ENCODE measurements around the gene RAB3IP. TPM values are rescaled to one million over a fixed set of nuclear protein-coding genes. Genes with fewer than 3 reads are reported as not detected.
A peak's percentile ranks its signal among the peaks of the same experiment; 100 is the strongest.

RAB3IP gene
- total RNA-seq, 6 donors from 2014 or later = 24.1 to 99.5 (median 34.2) TPM

DNA sequence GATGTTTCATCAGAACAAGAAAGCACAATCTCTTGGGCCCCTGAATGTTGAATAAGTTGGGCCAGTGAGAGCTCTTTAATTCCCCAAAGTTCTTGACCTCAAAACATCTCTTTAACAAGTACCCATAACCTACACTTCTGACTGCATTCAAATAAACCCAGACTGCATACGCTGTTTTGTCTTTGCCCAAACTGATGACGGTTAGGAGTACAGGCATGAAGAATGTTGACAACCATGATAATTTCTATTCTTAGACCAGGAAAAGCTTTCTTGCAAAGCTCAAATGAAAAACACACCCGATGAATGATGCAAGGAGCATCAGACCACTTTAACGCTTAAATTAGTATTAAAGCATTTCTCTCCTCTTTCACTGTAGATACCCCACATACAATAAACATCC is 11.7 kb upstream of the RAB3IP start:
- no peak for DNase-seq
- no peak for ATAC-seq (ENCODE audit: low FRiP score in 2 of 2)
- Histone ChIP-seq H3K4me3 (no peak overlapping the region), H3K4me1 (no peaks in the 10 kb centered on the region), H3K27me3 (no peaks in the 10 kb centered on the region), H3K9me3 (no peaks in the 10 kb centered on the region), H3K36me3 (no peaks in the 10 kb centered on the region), H3K27ac (no peak overlapping the region)
- 80 to 83% methylated on average over 4 of the region's 4 CpGs for WGBS, 2 donors
- TF ChIP-seq EP300 (IDR thresholded peaks at IDR 0.05) (no peak), POLR2AphosphoS5 (IDR thresholded peaks at IDR 0.05) (no peak), POLR2A (IDR thresholded peaks at IDR 0.05) (no peak)
- TF ChIP-seq, protein P1, sequence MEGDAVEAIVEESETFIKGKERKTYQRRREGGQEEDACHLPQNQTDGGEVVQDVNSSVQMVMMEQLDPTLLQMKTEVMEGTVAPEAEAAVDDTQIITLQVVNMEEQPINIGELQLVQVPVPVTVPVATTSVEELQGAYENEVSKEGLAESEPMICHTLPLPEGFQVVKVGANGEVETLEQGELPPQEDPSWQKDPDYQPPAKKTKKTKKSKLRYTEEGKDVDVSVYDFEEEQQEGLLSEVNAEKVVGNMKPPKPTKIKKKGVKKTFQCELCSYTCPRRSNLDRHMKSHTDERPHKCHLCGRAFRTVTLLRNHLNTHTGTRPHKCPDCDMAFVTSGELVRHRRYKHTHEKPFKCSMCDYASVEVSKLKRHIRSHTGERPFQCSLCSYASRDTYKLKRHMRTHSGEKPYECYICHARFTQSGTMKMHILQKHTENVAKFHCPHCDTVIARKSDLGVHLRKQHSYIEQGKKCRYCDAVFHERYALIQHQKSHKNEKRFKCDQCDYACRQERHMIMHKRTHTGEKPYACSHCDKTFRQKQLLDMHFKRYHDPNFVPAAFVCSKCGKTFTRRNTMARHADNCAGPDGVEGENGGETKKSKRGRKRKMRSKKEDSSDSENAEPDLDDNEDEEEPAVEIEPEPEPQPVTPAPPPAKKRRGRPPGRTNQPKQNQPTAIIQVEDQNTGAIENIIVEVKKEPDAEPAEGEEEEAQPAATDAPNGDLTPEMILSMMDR (IDR thresholded peaks at IDR 0.05) = no peak

DNA sequence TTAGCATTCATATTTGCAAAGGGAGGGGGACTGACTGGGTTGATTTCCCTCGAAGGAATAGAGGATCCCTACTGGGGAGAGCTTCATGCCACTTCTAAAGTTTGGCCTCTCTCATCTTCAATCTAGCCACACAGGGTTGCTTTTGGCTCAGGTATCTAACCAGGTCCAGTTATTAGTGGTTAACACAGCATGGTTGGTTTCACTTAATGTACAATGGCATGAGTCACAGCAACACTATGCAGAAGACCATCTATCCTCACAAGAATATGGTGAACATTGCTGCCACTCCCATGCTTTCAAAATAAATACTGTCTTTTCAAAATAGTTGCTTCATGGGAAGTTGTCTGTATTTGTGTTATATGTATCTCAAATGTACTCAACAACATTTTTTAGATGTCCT is 6.6 kb upstream of the RAB3IP start:
- DNase-seq (no peak), ATAC-seq (ENCODE audit: low FRiP score in 2 of 2) (no peak)
- no peaks in the 10 kb centered on the region for H3K36me3 ChIP-seq
- H3K9me3 ChIP-seq = no peaks in the 10 kb centered on the region
- no peak overlapping the region for H3K4me3 ChIP-seq
- no peaks in the 10 kb centered on the region for H3K4me1 ChIP-seq
- TF ChIP-seq EP300 (IDR thresholded peaks at IDR 0.05) = no peak
- no peaks in the 10 kb centered on the region for H3K27me3 ChIP-seq
- no peak overlapping the region for H3K27ac ChIP-seq
- 38 to 55% methylated on average over 1 of the region's 1 CpG for WGBS, 2 donors

DNA sequence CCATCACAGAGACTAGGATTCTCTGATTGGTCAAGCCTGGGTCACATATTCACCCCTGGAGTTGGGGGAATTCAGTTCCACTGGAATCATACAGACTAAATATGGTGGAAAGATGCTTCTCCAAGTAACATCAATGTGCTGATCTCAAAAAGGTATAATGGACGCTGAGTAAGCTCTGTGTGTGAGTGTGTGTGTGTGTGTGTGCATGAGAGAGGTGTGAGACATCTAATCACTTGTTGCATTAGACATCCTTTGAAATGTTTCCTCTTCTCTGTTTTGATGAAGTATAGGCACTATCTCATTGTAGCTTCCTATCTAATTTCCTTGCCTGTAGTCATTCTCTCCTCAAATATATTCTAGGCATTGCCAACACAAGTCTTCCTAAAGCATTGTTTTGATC is 5.0 kb upstream of the RAB3IP start:
- TF ChIP-seq, protein P1 (IDR thresholded peaks at IDR 0.05) = no peak
- no peak for TF ChIP-seq POLR2AphosphoS5 (IDR thresholded peaks at IDR 0.05)
- no peak for TF ChIP-seq POLR2A (IDR thresholded peaks at IDR 0.05)
- no peak for TF ChIP-seq EP300 (IDR thresholded peaks at IDR 0.05)
- Histone ChIP-seq H3K4me1 (peaks cover 0 to 6% (median 0%) of the 10 kb centered on the region in 4 donors), H3K4me3 (no peak overlapping the region), H3K9me3 (no peaks in the 10 kb centered on the region), H3K36me3 (no peaks in the 10 kb centered on the region), H3K27ac (no peak overlapping the region), H3K27me3 (no peaks in the 10 kb centered on the region)
- ATAC-seq (ENCODE audit: low FRiP score in 2 of 2) = no peak
- DNase-seq = no peak
- WGBS, 2 donors = 74 to 86% methylated on average over 1 of the region's 1 CpG

DNA sequence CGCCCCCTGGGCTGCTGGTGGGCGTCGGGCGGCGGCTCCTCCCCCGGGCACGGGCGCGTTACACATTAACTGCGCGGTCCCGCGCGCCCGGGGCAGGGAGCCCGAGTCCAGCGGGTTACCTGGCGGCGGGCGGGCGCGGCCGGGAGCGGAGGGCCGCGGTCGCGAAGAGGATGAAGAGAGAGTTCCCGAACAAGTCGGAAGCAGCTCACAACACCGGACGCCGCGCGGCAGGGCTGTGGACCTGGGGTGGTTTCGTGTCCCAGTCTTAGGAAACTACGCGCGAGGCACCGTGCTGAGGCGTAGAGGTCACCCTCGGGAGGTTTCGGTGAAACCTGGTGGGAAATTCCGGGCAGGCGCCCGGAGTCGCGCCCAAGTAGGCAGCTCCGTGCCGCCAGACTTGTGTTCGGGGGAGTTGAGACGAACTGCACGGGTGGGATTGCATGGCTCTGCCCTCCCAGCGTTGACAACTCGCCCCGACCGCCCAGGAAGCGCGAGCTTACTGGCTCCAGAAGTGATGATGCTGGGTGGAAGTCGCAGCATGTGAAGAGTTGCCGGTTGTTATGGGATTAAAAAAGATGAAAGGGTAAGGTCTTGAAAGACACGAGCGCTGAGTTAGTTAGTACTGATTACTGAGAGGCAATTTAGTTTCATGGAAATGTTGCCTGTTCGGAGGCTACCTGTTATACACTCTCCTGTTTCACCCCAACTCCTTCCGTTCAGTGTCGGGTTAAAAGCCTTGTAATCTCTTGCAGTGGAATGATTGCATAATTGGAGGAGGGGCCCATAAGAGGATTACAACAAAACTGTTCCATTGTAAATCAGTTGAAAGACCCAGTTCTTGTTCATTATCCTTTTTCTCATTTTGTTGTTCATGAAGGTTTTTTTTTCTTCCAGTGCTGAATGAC is 879 bp downstream of the RAB3IP start:
- DNase-seq = peak; percentile 49 to 93
- 1 to 2% methylated on average over 24 to 33 of the region's 66 CpGs for WGBS, 2 donors
- H3K27ac ChIP-seq = peak overlapping the region; percentile 78 to 91 (median 86)
- TF ChIP-seq POLR2AphosphoS5 (IDR thresholded peaks at IDR 0.05) (peak in 1 of 2 donors; percentile 39), POLR2A (IDR thresholded peaks at IDR 0.05) (peak in 2 of 4 donors; percentile 13 to 40)
- TF ChIP-seq, protein P1 (IDR thresholded peaks at IDR 0.05) = no peak
- H3K4me3 ChIP-seq = peak overlapping the region; percentile 73 to 98 (median 92)
- no peaks in the 10 kb centered on the region for H3K36me3 ChIP-seq
- H3K4me1 ChIP-seq = peaks cover 0 to 16% (median 9%) of the 10 kb centered on the region in 4 donors
- no peaks in the 10 kb centered on the region for H3K9me3 ChIP-seq
- peak; percentile 64 to 66 for ATAC-seq (ENCODE audit: low FRiP score in 2 of 2)
- H3K27me3 ChIP-seq = no peaks in the 10 kb centered on the region

DNA sequence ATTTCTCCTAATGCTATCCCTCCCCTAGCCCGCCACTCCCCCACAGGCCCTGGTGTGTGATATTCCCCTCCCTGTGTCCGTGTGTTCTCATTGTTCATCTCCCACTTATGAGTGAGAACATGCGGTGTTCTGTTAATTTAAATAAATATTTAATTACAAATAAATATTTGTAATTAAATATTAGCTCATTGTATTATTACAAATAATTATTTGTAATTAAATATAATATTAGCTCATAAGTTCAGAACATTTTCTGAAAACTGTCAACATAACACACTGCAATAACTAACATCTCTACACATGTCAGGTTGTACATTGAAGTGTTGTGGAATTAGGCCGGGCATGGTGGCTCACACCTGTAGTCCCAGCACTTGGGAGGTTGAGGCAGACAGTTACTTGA is 5.4 kb downstream of the RAB3IP start:
- H3K9me3 ChIP-seq = no peaks in the 10 kb centered on the region
- no peaks in the 10 kb centered on the region for H3K36me3 ChIP-seq
- no peak overlapping the region for H3K4me3 ChIP-seq
- H3K27me3 ChIP-seq = no peaks in the 10 kb centered on the region
- TF ChIP-seq POLR2A (IDR thresholded peaks at IDR 0.05) (no peak), POLR2AphosphoS5 (IDR thresholded peaks at IDR 0.05) (no peak), EP300 (IDR thresholded peaks at IDR 0.05) (no peak)
- TF ChIP-seq, protein P1 (IDR thresholded peaks at IDR 0.05) = no peak
- H3K4me1 ChIP-seq = peaks cover 0 to 10% (median 8%) of the 10 kb centered on the region in 4 donors
- no peak for DNase-seq
- 82 to 96% methylated on average over 4 of the region's 4 CpGs for WGBS, 2 donors
- no peak overlapping the region for H3K27ac ChIP-seq
- ATAC-seq (ENCODE audit: low FRiP score in 2 of 2) = no peak
